H1 (cell line): ENCODE data around the gene TNFSF18. TPM values are rescaled to one million over a fixed set of nuclear protein-coding genes. Genes with fewer than 3 reads are reported as not detected.

Source experiments
- BACH1 ChIP-seq: IDR thresholded peaks from 2 replicates; pipeline ENCODE4 v1.6.1; 2012; ENCODE audit warnings: low read length, improper control_type of control experiment
- CBX5 ChIP-seq: fragments of 300-800, 300-1000 bp; sonication (generic); IDR thresholded peaks from 2 replicates; pipeline ENCODE4 v1.7.1; 2016; ENCODE audit warnings: antibody characterized with exemption, low read length, low read depth
- GABPA ChIP-seq: IDR thresholded peaks from 2 replicates; pipeline ENCODE4 v1.6.1; 2011; ENCODE audit warnings: mild to moderate bottlenecking, low read length, moderate library complexity, borderline replicate concordance; ENCODE audit not compliant: insufficient read depth
- JUN ChIP-seq: IDR thresholded peaks from 2 replicates; pipeline ENCODE4 v1.6.1; 2011; ENCODE audit warnings: low read depth, mild to moderate bottlenecking, improper control_type of control experiment, low read length
- JUND ChIP-seq: IDR thresholded peaks from 2 replicates; pipeline ENCODE4 v1.6.1; 2011; ENCODE audit warnings: mild to moderate bottlenecking, improper control_type of control experiment, low read length
- NRF1 ChIP-seq: IDR thresholded peaks from 2 replicates; pipeline ENCODE4 v1.6.1; 2011; ENCODE audit warnings: mild to moderate bottlenecking, low read depth, low read length, improper control_type of control experiment
- SIN3A ChIP-seq, 2 experiments: IDR thresholded peaks in 1 of 2; conservative IDR thresholded peaks in 1 of 2; 2 replicates each; pipeline ENCODE4 v1.6.1; 2011 to 2012; ENCODE audit warnings: low read length in 2 of 2, improper control_type of control experiment in 1 of 2, low read depth in 1 of 2, mild to moderate bottlenecking in 1 of 2
- TAF1 ChIP-seq: IDR thresholded peaks from 2 replicates; pipeline ENCODE4 v1.6.1; 2011; ENCODE audit warnings: mild to moderate bottlenecking, low read depth, low read length
- YY1 ChIP-seq: IDR thresholded peaks from 2 replicates; pipeline ENCODE4 v1.6.1; 2011; ENCODE audit warnings: low read depth, mild to moderate bottlenecking, low read length
- polyA plus RNA-seq, 7 experiments: library from polyadenylated mRNA; depleted of rRNA in 3 of 7; stranded (reverse) in 5 of 7; unstranded in 2 of 7; fragments of >200 nt in 5 of 7; fragments of 200-250 nt in 2 of 7; gene quantifications; 1 replicate in 5 of 7; 2 replicates in 1 of 7; 4 replicates in 1 of 7; pipeline versions ENCODE4 v1.2.1 to v1.2.3, GENCODE V29; 2011 to 2013; ENCODE audit warnings: missing spikeins in 2 of 7, mixed read lengths in 2 of 7
- total RNA-seq: library from RNA; stranded (reverse); fragmentation: NEBNext Ultra II Directional; extraction: Animal tissue kit (Norgen Biotek cat#: 25700); gene quantifications from 2 replicates; pipeline ENCODE4 v1.2.1, GENCODE V29; 2021
- TF ChIP-seq, protein P1 (sequence below): fragments of 300-600 bp; sonication (generic); IDR thresholded peaks from 2 replicates; pipeline ENCODE4 v1.7.1; 2012; ENCODE audit warnings: low read length, moderate library complexity, mild to moderate bottlenecking, inconsistent platforms; ENCODE audit not compliant: insufficient replicate concordance

Gene TNFSF18
- total and polyA plus RNA-seq, 2 of the 8 experiments (the other 6 are each of a cell fraction or from before 2014, with no cell fraction given) = not detected

DNA sequence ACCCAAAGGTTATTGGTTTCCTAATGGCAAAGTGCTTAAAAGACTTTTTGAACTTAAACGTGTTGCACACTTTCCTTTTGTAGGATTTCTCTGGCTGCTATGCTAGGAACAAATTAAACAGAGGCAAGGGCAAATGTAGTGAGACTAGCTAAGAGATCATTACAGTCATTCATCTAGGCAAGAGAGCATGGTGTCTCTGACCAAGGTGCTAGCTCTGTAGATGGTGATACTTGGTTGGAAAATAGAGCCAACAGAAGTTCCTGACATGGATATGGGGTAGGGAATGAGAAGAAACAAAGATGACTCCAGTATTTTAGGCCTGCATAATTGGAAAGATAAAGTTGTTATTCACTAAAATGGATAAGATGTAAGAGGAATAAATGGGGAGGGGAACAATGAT, 6.1 kb downstream of the TNFSF18 start (continued):
- TF ChIP-seq, protein P1, sequence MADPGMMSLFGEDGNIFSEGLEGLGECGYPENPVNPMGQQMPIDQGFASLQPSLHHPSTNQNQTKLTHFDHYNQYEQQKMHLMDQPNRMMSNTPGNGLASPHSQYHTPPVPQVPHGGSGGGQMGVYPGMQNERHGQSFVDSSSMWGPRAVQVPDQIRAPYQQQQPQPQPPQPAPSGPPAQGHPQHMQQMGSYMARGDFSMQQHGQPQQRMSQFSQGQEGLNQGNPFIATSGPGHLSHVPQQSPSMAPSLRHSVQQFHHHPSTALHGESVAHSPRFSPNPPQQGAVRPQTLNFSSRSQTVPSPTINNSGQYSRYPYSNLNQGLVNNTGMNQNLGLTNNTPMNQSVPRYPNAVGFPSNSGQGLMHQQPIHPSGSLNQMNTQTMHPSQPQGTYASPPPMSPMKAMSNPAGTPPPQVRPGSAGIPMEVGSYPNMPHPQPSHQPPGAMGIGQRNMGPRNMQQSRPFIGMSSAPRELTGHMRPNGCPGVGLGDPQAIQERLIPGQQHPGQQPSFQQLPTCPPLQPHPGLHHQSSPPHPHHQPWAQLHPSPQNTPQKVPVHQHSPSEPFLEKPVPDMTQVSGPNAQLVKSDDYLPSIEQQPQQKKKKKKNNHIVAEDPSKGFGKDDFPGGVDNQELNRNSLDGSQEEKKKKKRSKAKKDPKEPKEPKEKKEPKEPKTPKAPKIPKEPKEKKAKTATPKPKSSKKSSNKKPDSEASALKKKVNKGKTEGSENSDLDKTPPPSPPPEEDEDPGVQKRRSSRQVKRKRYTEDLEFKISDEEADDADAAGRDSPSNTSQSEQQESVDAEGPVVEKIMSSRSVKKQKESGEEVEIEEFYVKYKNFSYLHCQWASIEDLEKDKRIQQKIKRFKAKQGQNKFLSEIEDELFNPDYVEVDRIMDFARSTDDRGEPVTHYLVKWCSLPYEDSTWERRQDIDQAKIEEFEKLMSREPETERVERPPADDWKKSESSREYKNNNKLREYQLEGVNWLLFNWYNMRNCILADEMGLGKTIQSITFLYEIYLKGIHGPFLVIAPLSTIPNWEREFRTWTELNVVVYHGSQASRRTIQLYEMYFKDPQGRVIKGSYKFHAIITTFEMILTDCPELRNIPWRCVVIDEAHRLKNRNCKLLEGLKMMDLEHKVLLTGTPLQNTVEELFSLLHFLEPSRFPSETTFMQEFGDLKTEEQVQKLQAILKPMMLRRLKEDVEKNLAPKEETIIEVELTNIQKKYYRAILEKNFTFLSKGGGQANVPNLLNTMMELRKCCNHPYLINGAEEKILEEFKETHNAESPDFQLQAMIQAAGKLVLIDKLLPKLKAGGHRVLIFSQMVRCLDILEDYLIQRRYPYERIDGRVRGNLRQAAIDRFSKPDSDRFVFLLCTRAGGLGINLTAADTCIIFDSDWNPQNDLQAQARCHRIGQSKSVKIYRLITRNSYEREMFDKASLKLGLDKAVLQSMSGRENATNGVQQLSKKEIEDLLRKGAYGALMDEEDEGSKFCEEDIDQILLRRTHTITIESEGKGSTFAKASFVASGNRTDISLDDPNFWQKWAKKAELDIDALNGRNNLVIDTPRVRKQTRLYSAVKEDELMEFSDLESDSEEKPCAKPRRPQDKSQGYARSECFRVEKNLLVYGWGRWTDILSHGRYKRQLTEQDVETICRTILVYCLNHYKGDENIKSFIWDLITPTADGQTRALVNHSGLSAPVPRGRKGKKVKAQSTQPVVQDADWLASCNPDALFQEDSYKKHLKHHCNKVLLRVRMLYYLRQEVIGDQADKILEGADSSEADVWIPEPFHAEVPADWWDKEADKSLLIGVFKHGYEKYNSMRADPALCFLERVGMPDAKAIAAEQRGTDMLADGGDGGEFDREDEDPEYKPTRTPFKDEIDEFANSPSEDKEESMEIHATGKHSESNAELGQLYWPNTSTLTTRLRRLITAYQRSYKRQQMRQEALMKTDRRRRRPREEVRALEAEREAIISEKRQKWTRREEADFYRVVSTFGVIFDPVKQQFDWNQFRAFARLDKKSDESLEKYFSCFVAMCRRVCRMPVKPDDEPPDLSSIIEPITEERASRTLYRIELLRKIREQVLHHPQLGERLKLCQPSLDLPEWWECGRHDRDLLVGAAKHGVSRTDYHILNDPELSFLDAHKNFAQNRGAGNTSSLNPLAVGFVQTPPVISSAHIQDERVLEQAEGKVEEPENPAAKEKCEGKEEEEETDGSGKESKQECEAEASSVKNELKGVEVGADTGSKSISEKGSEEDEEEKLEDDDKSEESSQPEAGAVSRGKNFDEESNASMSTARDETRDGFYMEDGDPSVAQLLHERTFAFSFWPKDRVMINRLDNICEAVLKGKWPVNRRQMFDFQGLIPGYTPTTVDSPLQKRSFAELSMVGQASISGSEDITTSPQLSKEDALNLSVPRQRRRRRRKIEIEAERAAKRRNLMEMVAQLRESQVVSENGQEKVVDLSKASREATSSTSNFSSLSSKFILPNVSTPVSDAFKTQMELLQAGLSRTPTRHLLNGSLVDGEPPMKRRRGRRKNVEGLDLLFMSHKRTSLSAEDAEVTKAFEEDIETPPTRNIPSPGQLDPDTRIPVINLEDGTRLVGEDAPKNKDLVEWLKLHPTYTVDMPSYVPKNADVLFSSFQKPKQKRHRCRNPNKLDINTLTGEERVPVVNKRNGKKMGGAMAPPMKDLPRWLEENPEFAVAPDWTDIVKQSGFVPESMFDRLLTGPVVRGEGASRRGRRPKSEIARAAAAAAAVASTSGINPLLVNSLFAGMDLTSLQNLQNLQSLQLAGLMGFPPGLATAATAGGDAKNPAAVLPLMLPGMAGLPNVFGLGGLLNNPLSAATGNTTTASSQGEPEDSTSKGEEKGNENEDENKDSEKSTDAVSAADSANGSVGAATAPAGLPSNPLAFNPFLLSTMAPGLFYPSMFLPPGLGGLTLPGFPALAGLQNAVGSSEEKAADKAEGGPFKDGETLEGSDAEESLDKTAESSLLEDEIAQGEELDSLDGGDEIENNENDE = no peak
- no peak for TF ChIP-seq TAF1
- TF ChIP-seq JUND = no peak
- no peak for TF ChIP-seq YY1
- no peak for TF ChIP-seq GABPA
- no peak for TF ChIP-seq JUN
- TF ChIP-seq NRF1 = no peak
- no peak for TF ChIP-seq SIN3A (conservative IDR thresholded peaks at IDR 0.05 in 1 of 2, IDR thresholded peaks at IDR 0.05 in 1 of 2; ENCODE audit: low read depth in 1 of 2, low read length in 2 of 2)
- no peak for TF ChIP-seq BACH1
- TF ChIP-seq CBX5 = no peak
